Activated CD4-positive, alpha-beta T cell treated with anti-CD3 and anti-CD28 coated beads, Interleukin-2, amount 50 U/mL, for 16 hours (primary cell): ENCODE data around the gene PTPRK.
"Not testable (repeated sequence)": the region's sequence is repeated elsewhere in the genome, so short reads cannot be mapped to it uniquely, and the experiment has no call there.

Experiments used
- DNase-seq: peaks from one replicate; pipeline ENCODE4 v3.0.0-alpha.2; 2020

The PTPRK gene

DNA sequence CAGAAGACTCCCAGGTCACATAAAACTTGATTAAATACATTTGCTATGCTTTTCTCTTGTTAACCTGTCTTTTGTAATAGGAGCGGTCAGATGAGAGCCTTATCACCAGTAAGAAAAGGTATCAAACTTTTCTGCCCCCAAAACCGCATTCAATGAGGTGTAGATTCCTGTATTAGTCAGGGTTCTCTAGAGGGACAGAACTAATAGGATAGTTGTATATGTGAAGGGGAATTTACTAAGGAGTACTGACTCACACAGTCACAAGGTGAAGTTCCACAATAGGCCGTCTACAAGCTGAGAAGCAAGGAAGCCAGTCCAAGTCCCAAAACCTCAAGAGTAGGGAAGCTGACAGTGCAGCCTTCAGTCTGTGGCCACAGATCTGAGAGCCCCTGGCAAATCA, 32.7 kb downstream of the PTPRK start:
- no peak for DNase-seq

GRCh38 chr6:128487055-128487454, 33.3 kb downstream of the PTPRK start:
- no peak for DNase-seq

DNA sequence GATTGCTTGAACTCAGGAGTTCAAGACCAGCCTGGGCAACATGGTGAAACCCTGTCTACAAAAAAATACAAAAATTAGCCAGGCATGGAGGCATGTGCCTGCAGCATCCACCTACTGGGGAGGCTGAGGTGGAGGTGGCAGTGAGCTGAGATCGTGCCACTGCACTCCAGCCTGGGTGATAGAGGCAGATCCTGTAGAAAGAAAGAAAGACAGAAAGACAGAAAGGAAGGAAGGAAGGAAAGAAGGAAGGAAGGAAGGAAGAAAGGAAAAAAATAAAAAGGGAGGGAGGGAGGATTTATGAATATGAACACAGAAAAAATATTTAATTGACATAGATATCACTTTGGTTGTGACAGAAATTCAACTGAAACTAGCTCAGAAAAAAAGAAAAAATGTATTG, 33.8 kb downstream of the PTPRK start:
- not testable (repeated sequence) for DNase-seq

DNA sequence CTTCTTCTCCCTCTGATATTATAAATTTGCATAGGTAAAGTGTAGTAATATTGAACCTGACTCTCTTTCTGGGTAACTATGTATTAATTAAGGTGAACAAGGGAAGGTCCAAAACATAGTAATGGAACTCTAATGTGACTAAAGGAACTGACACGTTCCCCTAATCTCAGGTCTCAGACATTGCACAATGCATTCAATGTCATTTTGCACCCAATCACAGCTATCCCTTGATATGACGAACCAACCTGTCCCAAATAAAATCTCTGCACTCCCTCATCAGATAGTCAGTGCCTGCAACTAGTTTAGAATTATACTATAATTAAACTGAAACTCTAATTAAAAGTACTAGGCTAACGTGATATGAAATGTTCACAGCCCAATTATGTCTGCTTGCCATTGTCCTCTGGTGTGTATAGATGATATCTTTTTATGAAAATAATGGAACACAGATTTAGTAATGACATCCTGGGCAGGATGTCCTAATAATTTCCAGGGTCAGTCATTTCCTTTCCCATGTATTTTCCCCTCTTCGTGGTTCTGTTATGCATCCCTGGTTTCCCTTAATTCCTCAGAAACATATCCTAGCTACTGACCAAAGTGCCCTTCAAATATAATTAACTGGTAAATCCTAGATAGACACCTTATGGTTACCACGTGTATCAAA, 36.8 kb downstream of the PTPRK start:
- DNase-seq, result no peak

DNA sequence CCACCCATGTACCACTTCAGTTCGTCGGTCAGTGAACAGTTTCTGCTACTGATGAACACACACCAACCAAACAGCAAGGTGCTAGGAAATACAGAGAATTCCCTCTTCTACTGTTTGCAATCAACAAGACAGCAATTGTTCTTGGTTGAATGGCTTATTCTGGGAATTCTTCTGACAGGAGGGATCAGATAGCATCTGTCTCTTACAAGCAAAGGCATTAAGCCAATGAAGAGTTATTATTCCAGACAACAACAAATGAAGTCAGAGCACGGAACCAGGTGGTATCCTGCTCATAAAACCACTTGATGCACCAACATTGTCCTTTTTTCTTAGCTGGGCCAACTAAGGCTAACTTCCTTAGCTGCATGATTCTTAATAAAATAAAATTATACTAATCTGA, 37.8 kb downstream of the PTPRK start:
- DNase-seq, result no peak

GRCh38 chr6:128479991-128480390, 40.4 kb downstream of the PTPRK start:
- no peak for DNase-seq

GRCh38 chr6:128479048-128479666, 41.2 kb downstream of the PTPRK start:
- DNase-seq, result no peak

DNA sequence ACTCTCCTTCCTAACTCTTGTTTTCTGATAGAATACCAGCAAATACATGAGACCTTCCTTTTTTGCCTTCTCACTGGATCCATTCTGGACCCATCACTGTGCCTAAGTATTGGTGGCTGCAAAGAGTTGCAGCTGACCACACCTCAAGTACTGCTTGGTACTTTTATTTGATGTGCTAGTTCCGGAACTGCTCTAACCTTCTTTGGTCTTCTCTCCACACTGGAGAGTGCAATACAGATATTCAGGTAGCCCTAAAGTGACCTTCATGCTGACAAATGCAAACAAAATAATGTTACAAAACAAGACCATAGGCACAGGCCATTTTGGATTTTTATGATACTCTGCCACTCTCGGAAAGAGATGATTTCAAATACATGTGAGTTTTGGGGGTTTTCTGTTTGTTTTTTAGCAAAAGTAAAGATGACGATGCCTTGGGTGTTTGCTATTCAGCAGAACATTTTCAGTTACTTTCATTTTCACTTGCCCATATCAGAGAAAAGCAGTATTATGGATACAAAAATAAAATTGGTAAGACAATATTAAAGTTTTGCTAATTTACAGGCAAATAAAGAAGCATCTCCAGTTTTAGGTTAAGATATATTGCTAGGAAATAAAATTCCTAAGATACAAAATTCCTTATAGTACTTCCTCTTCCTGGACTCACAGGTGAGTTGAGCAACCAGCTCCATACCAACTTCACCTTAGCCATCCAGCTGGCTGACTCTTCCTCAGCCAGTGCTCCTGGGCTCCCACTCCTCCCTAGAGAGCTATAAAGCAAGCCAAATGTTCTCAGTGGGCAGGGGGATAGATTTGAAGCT, 42.0 kb downstream of the PTPRK start:
- DNase-seq, result no peak

DNA sequence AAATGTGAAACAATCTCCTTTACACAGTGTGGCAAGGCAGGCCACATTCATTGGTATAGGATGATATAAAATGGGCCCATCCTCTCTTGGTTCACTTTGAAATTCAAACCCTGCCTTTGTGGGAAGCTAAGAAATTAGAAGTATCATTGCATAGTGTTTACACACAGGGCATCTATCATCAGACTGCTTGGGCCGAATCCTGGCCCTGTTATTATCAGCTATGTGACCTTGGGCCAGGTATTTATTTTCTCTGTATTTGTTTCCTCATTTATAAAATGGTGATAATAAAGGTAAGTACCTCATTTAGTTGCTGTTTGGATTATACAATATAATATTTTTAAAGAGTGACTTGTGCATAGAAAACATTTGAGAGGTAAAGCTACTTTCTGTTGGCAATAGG, 45.5 kb downstream of the PTPRK start:
- DNase-seq, result no peak

- DNase-seq, result no peak
Observed at GRCh38 chr6:128474481-128474880, 45.9 kb downstream of the PTPRK start.

- no peak for DNase-seq
Observed at GRCh38 chr6:128471907-128472306, 48.5 kb downstream of the PTPRK start.

DNA sequence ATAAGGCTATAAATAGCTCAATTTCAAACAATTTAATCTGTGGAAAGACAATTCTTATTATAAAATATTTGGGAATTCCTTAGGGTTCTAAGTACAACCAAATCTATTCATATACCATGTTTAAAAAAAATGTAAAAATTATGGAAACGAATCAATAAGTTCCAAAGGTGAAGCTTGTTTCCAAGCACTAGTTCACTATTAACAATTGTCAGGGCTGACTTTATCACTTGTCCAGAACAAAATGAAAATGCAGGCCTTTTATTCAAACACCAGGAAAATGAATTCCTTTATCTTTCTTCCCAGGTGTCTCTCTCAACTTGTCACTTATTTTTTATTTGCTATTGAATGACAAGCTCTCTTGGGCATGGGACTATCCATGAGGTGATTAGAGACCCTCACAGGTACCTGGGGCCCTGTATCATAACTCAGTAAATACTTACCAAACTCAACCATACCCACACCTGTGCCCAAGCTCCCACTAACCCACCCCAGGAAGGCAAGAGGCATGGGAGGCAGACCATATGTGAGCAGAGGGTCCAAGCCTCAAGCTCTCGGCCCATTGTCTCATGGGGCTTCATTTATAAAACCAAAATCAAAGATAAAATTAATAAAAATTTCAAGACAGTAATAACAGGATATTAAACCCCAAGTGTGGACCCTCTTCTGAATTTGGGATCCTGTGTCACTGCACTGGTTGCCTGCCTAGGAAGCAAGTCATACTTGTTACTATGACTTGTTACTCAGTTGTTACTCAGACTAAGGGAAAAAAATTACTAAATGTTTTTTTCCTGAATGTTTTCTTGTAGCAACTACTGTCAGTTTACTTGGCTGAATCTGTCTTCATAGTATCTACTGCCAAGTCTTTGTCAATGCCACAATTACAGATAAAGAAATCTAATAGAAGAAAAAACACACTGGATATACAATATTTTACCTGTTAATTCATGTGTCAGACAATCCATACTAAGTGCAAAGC, 54.7 kb downstream of the PTPRK start:
- no peak for DNase-seq

GRCh38 chr6:128464790-128465189, 55.6 kb downstream of the PTPRK start:
- DNase-seq, result no peak

DNA sequence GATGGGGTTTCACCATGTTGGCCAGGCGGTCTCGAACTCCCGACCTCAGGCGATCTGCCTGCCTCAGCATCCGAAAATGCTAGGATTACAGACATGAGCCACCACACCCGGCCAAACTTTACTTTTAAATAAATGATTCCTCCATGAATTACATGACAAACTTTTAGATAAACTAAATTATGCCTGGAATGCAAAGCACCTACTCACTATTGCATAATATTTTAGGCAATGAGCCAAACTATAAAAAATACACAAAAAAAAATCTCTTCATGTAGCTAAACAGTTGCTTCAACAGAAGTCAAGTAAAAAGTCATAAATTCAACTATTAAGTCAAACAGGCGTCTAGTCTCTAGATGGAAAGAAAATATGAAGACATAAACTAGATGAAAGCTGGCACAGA, 56.5 kb downstream of the PTPRK start:
- DNase-seq, result no peak

DNA sequence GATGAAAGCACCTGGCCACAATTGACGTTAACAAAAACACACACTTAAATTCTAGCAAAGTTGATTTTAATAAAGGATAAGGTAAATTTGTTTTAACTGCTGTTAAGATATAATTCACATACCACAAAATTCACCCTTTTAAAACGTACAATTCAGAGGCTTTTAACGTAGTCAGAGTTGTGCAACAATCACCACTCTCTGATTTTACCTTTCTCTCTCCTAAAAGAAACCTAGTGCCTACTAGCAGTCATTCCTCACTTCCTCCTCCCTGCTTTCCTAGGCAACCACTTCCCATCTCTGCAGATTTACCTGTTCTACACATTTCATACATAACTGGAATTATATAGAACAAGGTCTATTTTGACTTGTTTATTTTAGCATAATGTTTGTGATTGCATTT, 58.9 kb downstream of the PTPRK start:
- DNase-seq, result no peak

GRCh38 chr6:128456510-128457230, 63.7 kb downstream of the PTPRK start:
- no peak for DNase-seq

DNA sequence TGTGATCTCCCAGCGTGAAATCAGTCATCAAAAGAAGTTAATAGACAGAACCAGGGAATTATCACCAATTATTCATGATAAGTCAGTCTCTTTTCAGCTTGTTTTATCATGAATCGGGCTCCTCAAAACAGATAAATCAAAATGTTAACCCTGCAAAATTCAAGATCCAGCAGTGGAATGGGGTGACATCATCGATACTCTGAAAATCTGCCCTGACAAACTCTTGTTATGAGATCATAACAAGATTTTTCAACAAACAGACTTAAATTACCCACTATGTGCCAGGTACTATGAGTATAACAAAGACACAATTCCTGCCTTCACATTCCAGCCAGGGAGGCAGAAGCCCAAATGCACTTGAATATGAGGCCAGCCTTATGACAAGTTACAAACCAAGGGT, 64.4 kb downstream of the PTPRK start:
- DNase-seq, result no peak

- DNase-seq, result no peak
Observed at GRCh38 chr6:128452713-128453112, 67.7 kb downstream of the PTPRK start.

GRCh38 chr6:128446497-128446896, 73.9 kb downstream of the PTPRK start:
- no peak for DNase-seq

DNA sequence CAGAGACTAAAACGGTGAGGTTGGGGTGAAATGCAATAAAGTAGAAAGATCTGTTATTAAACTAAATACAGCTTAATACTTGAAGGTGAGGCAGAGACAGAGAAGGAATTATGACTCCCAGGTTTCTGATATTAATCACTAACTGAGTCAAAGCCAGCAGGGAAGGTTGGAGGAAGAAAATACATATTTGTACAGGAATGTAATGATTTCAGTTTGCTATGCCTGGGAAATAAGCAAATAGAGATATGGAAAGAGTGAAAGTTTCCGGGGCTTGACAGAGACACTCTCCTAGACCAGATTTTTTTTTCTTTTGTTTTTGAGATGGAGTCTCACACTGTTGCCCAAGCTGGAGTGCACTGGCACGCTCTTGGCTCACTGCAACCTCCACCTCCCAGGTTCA, 76.8 kb downstream of the PTPRK start:
- DNase-seq, result no peak

DNA sequence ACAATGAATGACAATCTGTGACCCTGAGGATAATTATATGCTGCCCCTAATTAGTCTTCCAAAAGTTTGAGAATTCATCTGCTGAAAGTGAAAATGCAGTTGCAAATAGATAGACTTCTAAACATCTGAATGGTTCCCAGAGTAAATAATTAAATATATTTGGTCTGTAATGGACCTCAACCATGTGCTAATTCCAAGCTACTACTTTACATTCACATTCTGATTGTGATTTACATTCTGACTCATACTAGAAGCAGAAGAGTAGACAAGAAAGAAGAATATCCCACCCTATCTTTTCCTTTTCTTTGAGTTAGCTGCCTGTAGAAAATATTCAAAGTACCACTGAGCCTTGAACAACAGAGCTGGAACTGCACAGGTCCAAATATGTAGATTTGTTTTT, 80.8 kb downstream of the PTPRK start:
- no peak for DNase-seq

- DNase-seq, result no peak
Observed at GRCh38 chr6:128438393-128438792, 82.0 kb downstream of the PTPRK start.
